ENCODE data around the gene PACSIN2.
"Not testable (repeated sequence)": the region's sequence is repeated elsewhere in the genome, so short reads cannot be mapped to it uniquely, and the experiment has no call there.

The PACSIN2 gene

GRCh38 chr22:42990131-42990838, 24.7 kb downstream of the PACSIN2 start:
- FAIRE-seq = peak; percentile 52

- FAIRE-seq = no peak
Observed at GRCh38 chr22:42986115-42986514, 28.8 kb downstream of the PACSIN2 start.

GRCh38 chr22:42985531-42985905, 29.4 kb downstream of the PACSIN2 start:
- FAIRE-seq = no peak

- FAIRE-seq = no peak
Observed at GRCh38 chr22:42984814-42985530, 30.0 kb downstream of the PACSIN2 start.

GRCh38 chr22:42984397-42984796, 30.6 kb downstream of the PACSIN2 start:
- FAIRE-seq = no peak

- FAIRE-seq = no peak
Observed at GRCh38 chr22:42983470-42983869, 31.5 kb downstream of the PACSIN2 start.

- FAIRE-seq = no peak
Observed at GRCh38 chr22:42979606-42980005, 35.3 kb downstream of the PACSIN2 start.

GRCh38 chr22:42978453-42979103, 36.4 kb downstream of the PACSIN2 start:
- FAIRE-seq = no peak

- no peak for FAIRE-seq
Observed at GRCh38 chr22:42977569-42977968, 37.4 kb downstream of the PACSIN2 start.

- FAIRE-seq = no peak
Observed at GRCh38 chr22:42976217-42976933, 38.6 kb downstream of the PACSIN2 start.

- no peak for FAIRE-seq
Observed at GRCh38 chr22:42974223-42974622, 40.7 kb downstream of the PACSIN2 start.

- FAIRE-seq = no peak
Observed at GRCh38 chr22:42973536-42973881, 41.4 kb downstream of the PACSIN2 start.

- FAIRE-seq = no peak
Observed at GRCh38 chr22:42972649-42973535, 42.1 kb downstream of the PACSIN2 start.

- not testable (repeated sequence) for FAIRE-seq
Observed at GRCh38 chr22:42971473-42971860, 43.5 kb downstream of the PACSIN2 start.

- no peak for FAIRE-seq
Observed at GRCh38 chr22:42970029-42970428, 44.9 kb downstream of the PACSIN2 start.

- no peak for FAIRE-seq
Observed at GRCh38 chr22:42969348-42969975, 45.5 kb downstream of the PACSIN2 start.

GRCh38 chr22:42967933-42968332, 47.0 kb downstream of the PACSIN2 start:
- FAIRE-seq = no peak

- FAIRE-seq = no peak
Observed at GRCh38 chr22:42967005-42967404, 47.9 kb downstream of the PACSIN2 start.

- no peak for FAIRE-seq
Observed at GRCh38 chr22:42966497-42966896, 48.5 kb downstream of the PACSIN2 start.

GRCh38 chr22:42964994-42965699, 49.8 kb downstream of the PACSIN2 start:
- FAIRE-seq = no peak

- FAIRE-seq = no peak
Observed at GRCh38 chr22:42963231-42963595, 51.7 kb downstream of the PACSIN2 start.
